ENCODE measurements around the gene ANKS1B.

ANKS1B gene

DNA sequence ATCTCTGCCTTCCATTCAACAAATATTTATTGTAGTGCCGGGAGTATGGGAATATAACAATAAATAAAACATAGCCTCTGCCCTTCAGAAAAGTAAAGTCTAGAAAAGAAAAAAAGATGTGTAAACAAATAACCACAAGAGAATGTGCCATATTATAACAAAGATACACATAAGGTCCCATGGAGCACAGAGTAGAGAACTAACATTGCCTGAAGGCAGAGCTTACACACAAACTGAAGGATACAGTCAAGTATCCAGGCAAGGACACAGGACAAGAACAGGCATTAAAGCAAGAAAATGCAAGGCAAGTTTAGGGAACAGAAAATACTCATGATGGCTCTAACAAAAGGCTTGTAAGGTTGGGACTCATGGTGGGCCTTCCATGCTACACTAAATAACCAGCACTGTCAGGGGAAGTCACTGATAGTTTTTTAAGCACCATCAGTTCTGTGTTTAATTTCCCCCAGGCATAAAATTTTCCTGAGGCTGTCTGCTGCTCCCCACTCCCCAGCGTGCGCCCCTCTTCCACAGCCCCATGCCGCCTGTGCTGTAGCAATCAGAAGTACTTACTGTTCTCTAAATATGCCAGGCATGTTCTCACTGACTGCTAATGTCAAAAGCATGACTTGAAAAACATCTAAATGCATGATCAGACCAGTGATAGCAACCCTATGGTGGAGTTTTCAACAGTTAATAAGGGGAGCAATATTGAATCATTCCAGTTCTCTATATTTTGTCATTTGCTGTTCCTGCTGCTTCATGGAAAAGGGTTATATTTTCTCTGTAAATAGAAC, 77.8 kb downstream of the ANKS1B start:
- no peak for TF ChIP-seq CTCF (IDR thresholded peaks at IDR 0.05)

- no peak for TF ChIP-seq CTCF (IDR thresholded peaks at IDR 0.05)
These were observed 83.6 kb downstream of the ANKS1B start for GRCh38 chr12:99901181-99901580.

DNA sequence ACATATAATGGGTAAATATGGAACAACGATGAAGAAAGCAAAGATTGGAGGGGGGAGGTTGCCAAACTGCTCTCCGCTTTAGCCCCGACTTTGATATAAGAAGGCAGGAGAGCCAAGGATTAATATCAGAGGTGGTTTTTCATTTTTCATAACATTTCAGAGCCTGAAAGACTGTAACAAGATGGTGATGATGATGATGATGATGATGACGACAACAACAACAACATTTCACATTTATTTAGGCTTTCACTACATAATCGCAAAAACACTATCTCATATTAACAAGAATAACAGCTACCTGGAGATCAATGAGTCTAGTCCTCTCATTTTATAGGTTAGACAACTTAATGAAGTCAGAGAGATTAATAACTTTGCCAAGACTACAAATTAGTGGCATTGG, 86.1 kb downstream of the ANKS1B start:
- TF ChIP-seq CTCF (IDR thresholded peaks at IDR 0.05), result no peak

DNA sequence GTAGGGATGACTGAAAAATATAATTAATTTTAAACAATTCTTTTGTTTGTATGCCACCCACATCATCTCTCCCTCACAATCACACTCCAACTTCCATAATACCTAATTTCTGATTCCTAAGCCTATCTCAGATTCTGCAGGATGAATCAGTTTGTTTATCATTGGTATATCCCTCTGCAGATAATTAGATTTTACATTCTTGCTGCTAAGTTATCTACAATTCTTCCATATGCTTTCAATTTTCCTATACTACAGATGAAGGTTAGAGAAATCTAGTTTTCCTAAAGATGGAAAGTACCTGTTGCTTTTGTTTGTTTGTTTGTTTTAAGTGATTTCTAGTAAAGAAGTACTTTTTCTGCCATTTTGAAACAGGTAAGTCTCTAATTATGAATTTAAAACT, 105.3 kb downstream of the ANKS1B start:
- no peak for TF ChIP-seq CTCF (IDR thresholded peaks at IDR 0.05)

- no peak for TF ChIP-seq CTCF (IDR thresholded peaks at IDR 0.05)
These were observed 109.7 kb downstream of the ANKS1B start for GRCh38 chr12:99875081-99875480.

DNA sequence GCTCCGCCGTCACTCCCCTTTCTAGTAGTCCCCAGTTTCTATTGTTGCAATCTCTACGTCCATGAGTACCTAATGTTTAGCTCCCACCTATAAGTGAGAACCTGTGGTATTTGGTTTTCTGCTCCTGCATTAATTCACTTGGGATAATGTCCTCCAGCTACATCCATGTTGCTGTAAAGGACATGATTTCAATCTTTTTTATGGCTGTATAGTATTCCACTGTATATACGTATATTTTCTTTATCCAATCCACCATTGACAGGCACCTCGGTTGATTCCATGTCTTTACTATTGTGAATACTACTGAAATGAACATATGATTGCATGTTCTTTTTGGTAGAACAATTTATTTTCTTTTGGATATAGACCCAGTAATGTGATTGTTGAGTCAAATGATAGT, 114.7 kb downstream of the ANKS1B start:
- TF ChIP-seq CTCF (IDR thresholded peaks at IDR 0.05), result no peak

DNA sequence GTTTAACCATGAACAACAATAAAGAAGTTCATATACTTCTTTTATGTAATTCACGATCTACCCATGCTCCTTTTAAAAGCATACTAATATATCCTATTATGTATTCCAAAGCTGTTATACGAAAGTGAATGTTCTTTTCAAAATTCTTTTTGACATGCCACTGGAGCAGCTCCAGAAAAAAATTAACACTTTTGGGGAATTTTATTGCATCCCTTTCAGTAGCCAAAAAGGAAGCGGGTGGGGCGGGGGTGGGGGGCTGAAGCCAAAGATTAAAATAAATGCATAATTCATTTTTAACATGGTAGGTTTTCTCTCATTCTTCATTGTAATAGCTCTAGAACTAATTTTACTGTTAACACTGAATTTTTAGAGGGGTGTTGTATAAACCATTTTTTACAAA, 123.0 kb downstream of the ANKS1B start:
- no peak for TF ChIP-seq CTCF (IDR thresholded peaks at IDR 0.05)

- TF ChIP-seq CTCF (IDR thresholded peaks at IDR 0.05), result no peak
These were observed 125.6 kb downstream of the ANKS1B start for GRCh38 chr12:99859126-99859525.
